Loucy (cell line): Measurements from ENCODE around the gene CALN1.
"Not testable (repeated sequence)": the region's sequence is repeated elsewhere in the genome, so short reads cannot be mapped to it uniquely, and the experiment has no call there.

Experiments used
- CTCF ChIP-seq: fragments of 200-600 bp; sonication (generic); conservative IDR thresholded peaks from 2 replicates; pipeline ENCODE4 v1.5.1; 2014; ENCODE audit warnings: mild to moderate bottlenecking, antibody characterized with exemption, low read length
- EZH2phosphoT487 ChIP-seq: fragments of 200-600 bp; IDR thresholded peaks from 2 replicates; pipeline ENCODE4 v1.6.1; 2018; ENCODE audit warnings: antibody characterized with exemption, mild to moderate bottlenecking, moderate library complexity, borderline replicate concordance

GRCh38 chr7:71822406-71822805, 589.7 kb downstream of the CALN1 start:
- TF ChIP-seq CTCF, EZH2phosphoT487: not testable (repeated sequence)
